HG03354 (cell line): Measurements from ENCODE around the gene ZNF322.

Experiments
- ATAC-seq: cut with Tn5 transposase; IDR thresholded peaks from one replicate; pipeline ENCODE4 v1.9.1; 2021; ENCODE audit warnings: mild to moderate bottlenecking; ENCODE audit not compliant: unreplicated experiment, poor library complexity, severe bottlenecking

ZNF322 gene

GRCh38 chr6:26623339-26623859 is 36.1 kb downstream of the ZNF322 start:
- no peak for ATAC-seq

- no peak for ATAC-seq
These were observed 45.6 kb downstream of the ZNF322 start for GRCh38 chr6:26613689-26614683.

DNA sequence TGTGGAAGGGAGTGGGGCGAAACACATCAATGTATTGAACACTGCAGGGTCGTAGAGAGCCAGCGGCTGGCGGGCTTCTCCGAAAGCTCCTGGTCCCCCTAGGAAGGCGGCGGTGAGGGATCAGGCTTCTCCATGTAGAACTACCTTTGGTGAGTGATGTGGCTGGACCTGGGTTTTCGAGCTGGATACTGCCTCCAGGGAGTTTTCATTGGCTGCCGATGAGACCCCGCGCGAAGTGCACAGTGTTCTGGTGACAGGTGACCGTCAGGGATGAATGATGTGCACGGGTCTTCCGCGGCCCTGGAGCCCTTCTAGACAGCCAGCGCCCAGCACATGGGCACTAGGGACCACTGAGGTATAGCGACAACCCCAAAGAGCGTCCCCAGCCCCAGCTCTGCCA is 46.3 kb downstream of the ZNF322 start:
- no peak for ATAC-seq

DNA sequence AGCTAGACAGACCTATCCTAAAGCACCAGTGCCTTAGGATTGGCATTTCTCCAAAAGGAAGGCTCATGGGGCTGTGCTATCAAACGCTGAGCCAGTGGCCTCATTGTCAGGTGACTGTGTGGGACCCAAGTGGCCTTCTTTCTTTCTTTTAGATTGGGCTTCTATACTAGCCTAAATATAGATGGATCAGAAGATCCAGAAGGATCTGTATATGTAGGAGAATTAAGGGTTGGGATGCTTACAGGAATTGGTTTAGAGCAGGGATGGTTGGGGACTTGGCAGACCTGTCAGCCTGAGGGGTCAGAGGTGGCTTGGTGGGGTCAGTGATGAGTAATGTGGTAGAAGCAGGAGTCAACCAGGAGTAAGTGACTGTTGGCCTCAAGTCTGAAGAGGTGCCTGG is 47.9 kb downstream of the ZNF322 start:
- ATAC-seq = no peak

- no peak for ATAC-seq
These were observed 50.1 kb downstream of the ZNF322 start for GRCh38 chr6:26609463-26609862.

GRCh38 chr6:26607434-26608230 is 51.9 kb downstream of the ZNF322 start:
- ATAC-seq = peak; percentile 80

GRCh38 chr6:26604797-26605196 is 54.7 kb downstream of the ZNF322 start:
- ATAC-seq = no peak

DNA sequence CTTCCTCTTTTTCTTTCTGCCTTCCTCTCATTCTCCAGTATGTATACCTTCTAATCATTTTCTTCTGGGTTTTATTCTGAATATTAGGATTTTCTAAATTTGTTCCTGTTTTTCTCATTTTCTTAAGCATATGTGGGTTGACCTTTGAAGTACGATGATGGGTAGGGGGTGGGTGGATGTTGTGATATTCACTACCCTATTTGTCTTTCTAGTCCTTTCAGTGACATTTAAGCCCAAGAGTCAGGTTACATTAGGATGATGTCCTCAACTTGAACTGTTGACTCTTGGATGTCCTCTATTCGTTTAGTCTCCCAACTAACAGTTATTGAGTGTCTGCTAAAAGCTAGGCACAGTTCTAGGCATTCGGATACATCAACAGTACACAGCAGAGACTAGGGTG is 55.5 kb downstream of the ZNF322 start:
- no peak for ATAC-seq

- no peak for ATAC-seq
These were observed 57.3 kb downstream of the ZNF322 start for GRCh38 chr6:26602262-26602661.

DNA sequence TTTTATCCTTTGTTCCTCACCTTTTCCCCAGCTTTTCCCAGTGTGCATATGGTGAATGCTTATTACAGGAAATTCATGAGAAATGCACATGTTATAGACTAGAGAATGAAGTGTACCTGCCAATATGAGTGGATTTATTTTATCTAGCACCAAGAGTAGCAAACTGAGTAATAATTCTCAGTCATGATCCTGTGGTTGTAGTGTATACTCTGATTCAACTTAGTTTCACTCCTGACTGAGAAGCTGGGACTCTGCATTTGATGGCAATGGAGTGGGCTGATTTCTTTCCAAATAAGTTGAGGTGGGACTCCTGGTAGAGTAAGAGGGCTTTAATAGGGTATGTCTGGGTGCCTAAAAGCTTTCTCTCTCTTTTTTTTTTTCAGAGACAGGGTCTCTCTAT is 58.8 kb downstream of the ZNF322 start:
- no peak for ATAC-seq

DNA sequence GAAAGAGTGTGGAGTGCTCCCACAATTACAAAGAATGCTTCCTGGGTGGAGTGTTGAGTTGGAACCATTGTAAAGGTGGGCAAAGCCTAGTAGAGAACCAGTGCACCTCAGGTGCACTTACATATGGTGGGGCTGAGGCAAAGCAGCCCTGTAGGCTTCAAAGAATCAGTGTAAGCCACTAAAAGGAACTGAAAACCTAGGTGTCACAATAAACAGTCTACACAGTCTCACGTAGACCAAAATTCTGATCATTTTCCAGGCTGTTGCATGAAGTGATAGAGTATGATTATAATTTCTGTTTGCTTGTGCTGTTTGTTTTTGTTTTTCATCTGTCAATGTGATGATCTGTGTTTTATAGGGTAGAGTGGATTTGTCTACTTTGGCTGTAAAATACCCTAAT is 60.0 kb downstream of the ZNF322 start:
- no peak for ATAC-seq

DNA sequence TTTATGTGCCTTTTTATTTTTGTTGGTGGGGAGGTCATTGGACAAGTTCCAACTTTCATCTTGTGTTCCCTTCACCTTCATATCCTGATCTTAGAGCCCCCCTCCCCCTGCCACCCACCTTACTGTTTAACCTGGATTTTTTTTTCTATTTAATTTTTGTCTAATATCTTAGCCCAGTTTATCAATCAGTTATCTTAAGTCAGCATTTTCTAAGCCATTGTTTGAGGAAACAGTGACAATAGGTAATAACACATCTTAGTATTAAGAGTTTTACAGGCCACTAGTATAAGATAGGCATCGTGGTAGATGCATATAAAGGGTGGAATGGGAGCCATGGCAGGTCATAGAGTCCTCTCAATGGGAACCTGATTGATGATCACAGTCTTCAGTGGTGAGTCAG is 60.4 kb downstream of the ZNF322 start:
- ATAC-seq = no peak

DNA sequence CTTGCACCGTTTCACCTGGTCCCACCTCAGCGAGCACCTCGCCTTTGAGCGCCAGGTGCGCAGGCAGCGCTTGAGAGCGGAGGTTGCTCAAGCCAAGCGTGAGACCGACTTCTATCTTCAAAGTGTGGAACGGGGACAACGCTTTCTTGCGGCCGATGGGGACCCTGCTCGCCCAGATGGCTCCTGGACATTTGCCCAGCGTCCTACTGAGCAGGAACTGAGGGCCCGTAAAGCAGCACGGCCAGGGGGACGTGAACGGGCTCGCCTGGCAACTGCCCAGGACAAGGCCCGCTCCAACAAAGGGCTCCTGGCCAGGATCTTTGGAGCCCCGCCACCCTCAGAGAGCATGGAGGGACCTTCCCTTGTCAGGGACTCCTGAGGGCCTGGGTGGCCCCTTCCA is 61.3 kb downstream of the ZNF322 start:
- ATAC-seq = no peak

- no peak for ATAC-seq
These were observed 61.7 kb downstream of the ZNF322 start for GRCh38 chr6:26597821-26598220.

DNA sequence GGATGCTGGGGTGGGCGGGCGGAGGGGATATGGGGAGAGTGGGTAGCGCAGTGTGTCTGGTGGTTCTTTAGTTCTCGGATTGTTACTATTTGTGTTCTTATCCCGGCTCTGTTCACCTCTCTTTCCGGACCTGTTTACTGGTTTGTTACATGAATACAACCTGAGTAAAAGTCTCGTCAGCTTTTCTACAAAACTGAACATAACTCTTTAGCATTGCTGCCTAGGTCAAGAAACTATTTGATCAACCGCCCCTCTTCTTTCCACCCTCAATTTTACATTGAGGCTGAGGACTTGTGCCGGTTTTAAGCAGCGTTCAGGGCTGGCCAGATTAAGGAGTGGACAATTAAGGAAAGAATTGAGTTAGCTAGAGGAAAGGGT is 62.2 kb downstream of the ZNF322 start:
- ATAC-seq = no peak

DNA sequence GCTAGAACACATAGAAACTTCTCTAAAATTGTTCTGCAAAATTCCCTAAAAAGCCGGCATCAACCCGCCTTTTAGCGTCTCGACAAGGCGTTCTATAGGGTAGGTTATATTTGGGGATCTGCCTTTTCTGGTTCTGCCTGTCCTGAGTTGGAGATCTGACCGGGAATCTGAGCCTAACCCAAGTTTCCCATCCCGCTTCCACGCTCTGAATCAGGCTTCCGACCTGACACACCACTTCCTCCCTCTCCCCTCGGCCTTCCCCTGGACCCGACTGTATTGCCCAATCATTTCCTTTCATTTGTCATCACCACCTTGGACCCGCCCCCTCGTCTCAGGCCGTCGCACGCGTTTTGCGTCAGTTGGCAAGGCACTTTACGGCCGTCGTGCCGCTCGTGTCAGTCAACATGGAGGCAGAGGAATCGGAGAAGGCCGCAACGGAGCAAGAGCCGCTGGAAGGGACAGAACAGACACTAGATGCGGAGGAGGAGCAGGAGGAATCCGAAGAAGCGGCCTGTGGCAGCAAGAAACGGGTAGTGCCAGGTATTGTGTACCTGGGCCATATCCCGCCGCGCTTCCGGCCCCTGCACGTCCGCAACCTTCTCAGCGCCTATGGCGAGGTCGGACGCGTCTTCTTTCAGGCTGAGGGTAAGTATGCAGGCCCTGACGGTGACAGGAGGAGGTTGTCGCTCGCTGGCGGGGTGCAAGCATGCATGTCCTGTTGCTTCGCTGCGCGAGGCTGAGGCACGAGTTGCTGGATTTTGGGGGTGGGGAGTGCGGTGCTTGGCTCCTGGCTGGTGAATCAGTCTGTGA is 62.8 kb downstream of the ZNF322 start, which contains the start of gene ABT1:
TSS of gene ABT1 (plus strand) at position 375 of the 810 bp plus-strand sequence. CDS start at position 405, 30 bp downstream.
- ATAC-seq = peak; percentile 79

GRCh38 chr6:26595669-26596269 is 63.8 kb downstream of the ZNF322 start:
- peak; percentile 67 for ATAC-seq

DNA sequence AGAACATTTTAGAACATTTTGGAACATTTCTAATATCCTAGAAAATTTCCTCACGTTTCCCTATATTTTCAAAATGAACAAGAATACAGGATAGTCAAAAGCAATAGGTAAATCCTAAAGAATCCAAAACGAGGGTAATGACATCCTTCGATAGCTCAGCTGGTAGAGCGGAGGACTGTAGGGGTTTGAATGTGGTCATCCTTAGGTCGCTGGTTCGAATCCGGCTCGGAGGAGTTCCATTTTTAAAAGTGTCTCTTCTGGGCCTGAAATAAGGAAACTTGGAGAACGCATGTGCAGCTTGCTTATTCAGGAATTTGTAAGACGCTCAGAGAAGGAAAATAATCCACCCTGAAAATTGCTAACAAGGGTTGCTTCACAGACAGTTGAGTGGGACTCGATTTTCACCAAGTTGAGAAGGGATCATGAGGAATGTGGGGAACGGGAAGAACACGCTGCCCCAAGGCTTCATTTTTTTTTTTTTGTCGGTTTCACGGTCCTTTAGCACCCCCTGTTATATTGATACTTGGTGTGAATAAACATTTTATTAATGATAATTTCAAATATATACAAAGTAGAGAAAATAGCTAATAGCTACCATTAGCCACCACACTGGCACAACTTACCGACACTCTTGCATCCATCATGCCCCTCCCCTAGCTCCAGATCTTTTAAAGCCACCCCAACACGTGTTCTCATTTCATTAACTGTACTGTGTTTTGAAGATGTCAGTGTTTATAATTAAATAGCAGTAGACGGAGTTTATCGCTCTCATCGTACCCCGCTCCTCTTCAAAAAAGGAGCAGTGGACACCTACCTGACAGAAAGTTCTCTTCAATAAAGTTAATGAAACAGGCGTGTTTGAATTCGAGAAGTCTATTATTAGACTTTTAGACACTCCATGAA is 64.6 kb downstream of the ZNF322 start:
- no peak for ATAC-seq
